C4-2B (cell line): ENCODE measurements around the gene REXO1.

Experiments
- ZFX ChIP-seq: fragments of 450-650 bp; IDR thresholded peaks from 2 replicates; pipeline ENCODE4 v1.6.1; 2017
- TF ChIP-seq, protein P1 (sequence below): fragments of 450-650 bp; conservative IDR thresholded peaks from 2 replicates; pipeline ENCODE4 v1.5.1; 2017; ENCODE audit warnings: mild to moderate bottlenecking

DNA sequence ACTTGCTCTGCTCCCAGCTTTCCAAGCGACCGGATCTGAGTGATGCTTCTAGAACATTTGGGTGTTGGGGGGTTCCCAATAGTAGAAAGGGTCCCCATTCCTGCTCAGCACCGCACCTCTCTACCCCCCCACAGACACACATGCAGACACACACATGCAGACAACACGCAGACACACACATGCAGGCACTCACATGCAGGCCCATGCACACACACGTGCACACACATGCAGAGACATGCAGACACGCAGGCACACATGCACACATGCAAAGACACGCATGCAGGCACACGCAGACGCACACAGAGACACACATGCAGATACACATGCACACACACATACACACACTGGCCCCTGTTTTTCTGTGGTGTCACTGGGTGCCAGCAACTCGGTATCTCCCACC is 71.1 kb downstream of the REXO1 start:
- TF ChIP-seq, protein P1, sequence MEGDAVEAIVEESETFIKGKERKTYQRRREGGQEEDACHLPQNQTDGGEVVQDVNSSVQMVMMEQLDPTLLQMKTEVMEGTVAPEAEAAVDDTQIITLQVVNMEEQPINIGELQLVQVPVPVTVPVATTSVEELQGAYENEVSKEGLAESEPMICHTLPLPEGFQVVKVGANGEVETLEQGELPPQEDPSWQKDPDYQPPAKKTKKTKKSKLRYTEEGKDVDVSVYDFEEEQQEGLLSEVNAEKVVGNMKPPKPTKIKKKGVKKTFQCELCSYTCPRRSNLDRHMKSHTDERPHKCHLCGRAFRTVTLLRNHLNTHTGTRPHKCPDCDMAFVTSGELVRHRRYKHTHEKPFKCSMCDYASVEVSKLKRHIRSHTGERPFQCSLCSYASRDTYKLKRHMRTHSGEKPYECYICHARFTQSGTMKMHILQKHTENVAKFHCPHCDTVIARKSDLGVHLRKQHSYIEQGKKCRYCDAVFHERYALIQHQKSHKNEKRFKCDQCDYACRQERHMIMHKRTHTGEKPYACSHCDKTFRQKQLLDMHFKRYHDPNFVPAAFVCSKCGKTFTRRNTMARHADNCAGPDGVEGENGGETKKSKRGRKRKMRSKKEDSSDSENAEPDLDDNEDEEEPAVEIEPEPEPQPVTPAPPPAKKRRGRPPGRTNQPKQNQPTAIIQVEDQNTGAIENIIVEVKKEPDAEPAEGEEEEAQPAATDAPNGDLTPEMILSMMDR, result no peak
- no peak for TF ChIP-seq ZFX
